HL-60 (cell line): ENCODE measurements around the gene SLC38A1.

Source experiments
- DNase-seq, 2 experiments: peaks; one replicate each; pipeline ENCODE4 v3.0.0-alpha.2; 2010 to 2020; ENCODE audit warnings: low read depth in 1 of 2, low spot score in 1 of 2
- H3K27ac ChIP-seq: fragments of 250-450 bp; sonication (Bioruptor Pico); replicated peaks from 2 replicates; pipeline ENCODE4 v1.5.1; 2020; ENCODE audit warnings: mild to moderate bottlenecking, moderate library complexity
- H3K27me3 ChIP-seq: fragments of 250-450 bp; sonication (Bioruptor Pico); 2 replicates; pipeline ENCODE4 v1.5.1; 2021; ENCODE audit warnings: mild to moderate bottlenecking, moderate library complexity; ENCODE audit not compliant: insufficient read depth, poor library complexity, severe bottlenecking
- H3K4me3 ChIP-seq: replicated peaks from 2 replicates; pipeline ENCODE4 v1.5.1; 2011; ENCODE audit warnings: mild to moderate bottlenecking, control low read depth, low read length; ENCODE audit not compliant: insufficient read depth
- GABPA ChIP-seq: IDR thresholded peaks from 2 replicates; pipeline ENCODE4 v1.6.1; 2012; ENCODE audit warnings: low read depth
- POLR2AphosphoS5 ChIP-seq: IDR thresholded peaks from 2 replicates; pipeline ENCODE4 v1.6.1; 2012; ENCODE audit warnings: low read depth
- SPI1 ChIP-seq: IDR thresholded peaks from 2 replicates; pipeline ENCODE4 v1.6.1; 2012; ENCODE audit warnings: low read depth, mild to moderate bottlenecking, borderline replicate concordance
- TF ChIP-seq, protein P1 (sequence below): IDR thresholded peaks from one replicate; pipeline ENCODE4 v1.5.1; 2011; ENCODE audit warnings: low read length, control low read depth, inconsistent platforms; ENCODE audit not compliant: insufficient read depth
- TF ChIP-seq, protein P2 (sequence below): IDR thresholded peaks from 2 replicates; pipeline ENCODE4 v1.6.1; 2012; ENCODE audit warnings: low read depth; ENCODE audit not compliant: insufficient replicate concordance

SLC38A1 gene

DNA sequence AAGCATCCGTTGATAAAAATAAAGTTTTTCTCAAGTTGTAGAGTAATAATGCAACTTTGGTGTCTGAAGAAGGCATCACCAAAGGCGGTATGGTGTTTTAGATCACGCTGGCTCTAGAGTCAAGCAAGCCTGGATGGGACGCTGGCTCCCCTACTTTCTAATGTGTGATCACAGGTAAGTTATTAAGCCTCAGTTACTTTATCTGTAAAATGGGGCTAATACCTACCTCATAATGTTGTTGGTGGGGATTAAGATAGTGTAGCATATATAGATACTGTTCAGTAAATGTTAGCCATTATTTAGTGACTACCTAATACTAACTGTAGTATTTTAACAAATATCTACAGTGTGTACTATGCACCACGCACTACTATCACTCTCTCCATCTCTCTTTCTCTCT, 45.8 kb downstream of the SLC38A1 start:
- Histone ChIP-seq H3K27me3 (no peaks in the 10 kb centered on the region), H3K4me3 (no peak overlapping the region), H3K27ac (no peak overlapping the region)
- DNase-seq = no peak
- TF ChIP-seq SPI1 (no peak), POLR2AphosphoS5 (no peak), GABPA (no peak)
- TF ChIP-seq, protein P1, sequence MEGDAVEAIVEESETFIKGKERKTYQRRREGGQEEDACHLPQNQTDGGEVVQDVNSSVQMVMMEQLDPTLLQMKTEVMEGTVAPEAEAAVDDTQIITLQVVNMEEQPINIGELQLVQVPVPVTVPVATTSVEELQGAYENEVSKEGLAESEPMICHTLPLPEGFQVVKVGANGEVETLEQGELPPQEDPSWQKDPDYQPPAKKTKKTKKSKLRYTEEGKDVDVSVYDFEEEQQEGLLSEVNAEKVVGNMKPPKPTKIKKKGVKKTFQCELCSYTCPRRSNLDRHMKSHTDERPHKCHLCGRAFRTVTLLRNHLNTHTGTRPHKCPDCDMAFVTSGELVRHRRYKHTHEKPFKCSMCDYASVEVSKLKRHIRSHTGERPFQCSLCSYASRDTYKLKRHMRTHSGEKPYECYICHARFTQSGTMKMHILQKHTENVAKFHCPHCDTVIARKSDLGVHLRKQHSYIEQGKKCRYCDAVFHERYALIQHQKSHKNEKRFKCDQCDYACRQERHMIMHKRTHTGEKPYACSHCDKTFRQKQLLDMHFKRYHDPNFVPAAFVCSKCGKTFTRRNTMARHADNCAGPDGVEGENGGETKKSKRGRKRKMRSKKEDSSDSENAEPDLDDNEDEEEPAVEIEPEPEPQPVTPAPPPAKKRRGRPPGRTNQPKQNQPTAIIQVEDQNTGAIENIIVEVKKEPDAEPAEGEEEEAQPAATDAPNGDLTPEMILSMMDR = no peak
- TF ChIP-seq, protein P2, sequence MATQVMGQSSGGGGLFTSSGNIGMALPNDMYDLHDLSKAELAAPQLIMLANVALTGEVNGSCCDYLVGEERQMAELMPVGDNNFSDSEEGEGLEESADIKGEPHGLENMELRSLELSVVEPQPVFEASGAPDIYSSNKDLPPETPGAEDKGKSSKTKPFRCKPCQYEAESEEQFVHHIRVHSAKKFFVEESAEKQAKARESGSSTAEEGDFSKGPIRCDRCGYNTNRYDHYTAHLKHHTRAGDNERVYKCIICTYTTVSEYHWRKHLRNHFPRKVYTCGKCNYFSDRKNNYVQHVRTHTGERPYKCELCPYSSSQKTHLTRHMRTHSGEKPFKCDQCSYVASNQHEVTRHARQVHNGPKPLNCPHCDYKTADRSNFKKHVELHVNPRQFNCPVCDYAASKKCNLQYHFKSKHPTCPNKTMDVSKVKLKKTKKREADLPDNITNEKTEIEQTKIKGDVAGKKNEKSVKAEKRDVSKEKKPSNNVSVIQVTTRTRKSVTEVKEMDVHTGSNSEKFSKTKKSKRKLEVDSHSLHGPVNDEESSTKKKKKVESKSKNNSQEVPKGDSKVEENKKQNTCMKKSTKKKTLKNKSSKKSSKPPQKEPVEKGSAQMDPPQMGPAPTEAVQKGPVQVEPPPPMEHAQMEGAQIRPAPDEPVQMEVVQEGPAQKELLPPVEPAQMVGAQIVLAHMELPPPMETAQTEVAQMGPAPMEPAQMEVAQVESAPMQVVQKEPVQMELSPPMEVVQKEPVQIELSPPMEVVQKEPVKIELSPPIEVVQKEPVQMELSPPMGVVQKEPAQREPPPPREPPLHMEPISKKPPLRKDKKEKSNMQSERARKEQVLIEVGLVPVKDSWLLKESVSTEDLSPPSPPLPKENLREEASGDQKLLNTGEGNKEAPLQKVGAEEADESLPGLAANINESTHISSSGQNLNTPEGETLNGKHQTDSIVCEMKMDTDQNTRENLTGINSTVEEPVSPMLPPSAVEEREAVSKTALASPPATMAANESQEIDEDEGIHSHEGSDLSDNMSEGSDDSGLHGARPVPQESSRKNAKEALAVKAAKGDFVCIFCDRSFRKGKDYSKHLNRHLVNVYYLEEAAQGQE = no peak

DNA sequence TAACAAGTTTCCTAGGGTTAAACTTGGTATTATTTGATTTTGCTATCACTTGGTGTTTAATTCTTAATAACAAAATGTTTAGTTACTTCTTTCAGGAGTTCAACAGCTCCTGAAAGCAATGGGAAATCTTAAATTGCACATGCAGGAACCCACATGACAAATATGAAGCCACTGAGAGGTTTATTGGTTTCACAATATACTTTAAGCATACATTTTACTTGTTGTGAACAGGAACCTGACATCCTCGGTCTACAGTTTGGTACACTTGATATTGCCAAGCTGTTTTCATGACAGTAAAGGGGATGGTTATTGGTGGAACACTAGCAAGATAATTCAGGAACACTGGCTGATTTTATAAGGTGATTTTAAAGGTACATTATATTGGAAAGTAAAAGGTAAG, 46.2 kb downstream of the SLC38A1 start:
- TF ChIP-seq GABPA = no peak
- no peak for TF ChIP-seq SPI1
- TF ChIP-seq, protein P2 = no peak
- TF ChIP-seq, protein P1 = no peak
- no peak for TF ChIP-seq POLR2AphosphoS5
- no peaks in the 10 kb centered on the region for H3K27me3 ChIP-seq
- peak; percentile 22 to 35 for DNase-seq
- H3K4me3 ChIP-seq = no peak overlapping the region
- no peak overlapping the region for H3K27ac ChIP-seq

DNA sequence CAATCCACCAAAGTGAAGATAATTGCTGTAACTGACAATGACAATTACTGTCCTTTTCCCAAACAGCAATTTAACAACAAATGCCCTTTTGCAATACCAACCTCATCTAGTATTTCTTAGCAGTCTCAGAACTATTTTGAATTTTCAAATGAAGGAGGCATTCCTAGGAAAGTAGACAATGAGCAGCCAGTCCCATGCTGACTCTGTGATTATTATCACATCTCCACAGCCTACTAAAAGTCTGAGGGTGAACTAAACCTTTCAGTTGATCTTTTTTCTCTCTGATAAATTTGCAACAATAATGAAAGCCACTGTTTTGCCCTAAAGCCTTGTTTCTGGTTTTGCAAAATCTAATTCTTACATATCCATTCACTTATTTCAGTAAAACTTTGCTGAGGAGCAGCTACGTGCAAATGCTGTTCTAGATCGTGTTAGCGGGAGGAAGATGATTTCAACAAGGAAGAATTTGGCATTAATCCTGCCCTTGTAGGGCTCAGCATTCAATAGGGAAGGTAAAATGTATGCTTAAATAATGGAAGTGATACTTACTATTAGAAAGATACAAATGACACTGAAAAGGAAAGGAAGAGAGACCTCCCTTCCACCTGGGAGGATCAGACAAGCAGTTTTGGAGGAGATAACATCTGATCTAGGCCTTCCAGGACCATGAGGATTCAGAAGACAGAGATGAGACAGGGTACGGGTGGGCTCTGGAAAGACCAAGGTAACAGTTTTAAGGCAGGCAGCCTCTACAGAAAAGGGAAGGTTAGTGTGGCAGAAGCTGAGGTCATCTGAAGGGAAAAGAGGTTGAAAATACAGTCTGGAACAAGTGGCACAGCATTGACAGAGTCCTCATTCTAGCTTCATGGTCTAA, 47.4 kb downstream of the SLC38A1 start:
- no peak for DNase-seq
- TF ChIP-seq SPI1 = no peak
- no peak for TF ChIP-seq GABPA
- TF ChIP-seq POLR2AphosphoS5 = no peak
- TF ChIP-seq, protein P1 = no peak
- TF ChIP-seq, protein P2 = no peak
- no peak overlapping the region for H3K4me3 ChIP-seq
- H3K27ac ChIP-seq = no peak overlapping the region
- H3K27me3 ChIP-seq = no peaks in the 10 kb centered on the region
